ENCODE results near the gene CFAP221. TPM values are rescaled to one million over a fixed set of nuclear protein-coding genes. Genes with fewer than 3 reads are reported as not detected.
A peak's percentile ranks its signal among the peaks of the same experiment; 100 is the strongest.

Gene CFAP221
- total and polyA plus RNA-seq, 8 donors, result 10.1 to 25.3 (median 15.2) TPM

- peak in 2 of 4 donors; percentile 15 to 22 for ATAC-seq
- Histone ChIP-seq H3K27ac (no peak overlapping the region), H3K36me3 (no peaks in the 10 kb centered on the region), H3K27me3 (no peaks in the 10 kb centered on the region), H3K4me1 (peaks cover 0 to 2% (median 1%) of the 10 kb centered on the region in 3 donors), H3K4me3 (no peak overlapping the region), H3K9me3 (no peaks in the 10 kb centered on the region)
- DNase-seq, result no peak
- TF ChIP-seq CTCF (IDR thresholded peaks at IDR 0.05), result no peak
- WGBS, 2 donors, result 61 to 63% methylated on average over 3 of the region's 3 CpGs
- no peak for FAIRE-seq
- intact Hi-C loops (cut with DNase I), result no loop called here
Observed at GRCh38 chr2:119586085-119586484, 41.8 kb downstream of the CFAP221 start.

GRCh38 chr2:119590873-119591272 is 46.6 kb downstream of the CFAP221 start:
- DNase-seq (no peak), FAIRE-seq (no peak), ATAC-seq (no peak)
- intact Hi-C loops (cut with DNase I), result no loop called here
- TF ChIP-seq CTCF (IDR thresholded peaks at IDR 0.05), result no peak
- 66 to 74% methylated on average over 3 of the region's 3 CpGs for WGBS, 2 donors
- no peaks in the 10 kb centered on the region for H3K36me3 ChIP-seq
- no peaks in the 10 kb centered on the region for H3K9me3 ChIP-seq
- no peaks in the 10 kb centered on the region for H3K27me3 ChIP-seq
- H3K4me3 ChIP-seq, result no peak overlapping the region
- H3K4me1 ChIP-seq, result no peaks in the 10 kb centered on the region
- H3K27ac ChIP-seq, result no peak overlapping the region

GRCh38 chr2:119591523-119591922 is 47.3 kb downstream of the CFAP221 start:
- WGBS, 2 donors, result 87 to 91% methylated on average over 3 of the region's 3 CpGs
- H3K27ac ChIP-seq, result no peak overlapping the region
- intact Hi-C loops (cut with DNase I), result no loop called here

GRCh38 chr2:119592436-119592835 is 48.2 kb downstream of the CFAP221 start:
- no peak overlapping the region for H3K27ac ChIP-seq
- peak in 3 of 4 donors; percentile 38 to 77 (median 58) for ATAC-seq
- no peak for TF ChIP-seq CTCF (IDR thresholded peaks at IDR 0.05)
- 81 to 82% methylated on average over 5 of the region's 5 CpGs for WGBS, 2 donors
- H3K36me3 ChIP-seq, result no peaks in the 10 kb centered on the region
- no peak for FAIRE-seq
- no peaks in the 10 kb centered on the region for H3K4me1 ChIP-seq
- no peaks in the 10 kb centered on the region for H3K27me3 ChIP-seq
- H3K9me3 ChIP-seq, result no peaks in the 10 kb centered on the region
- intact Hi-C loops (cut with DNase I), result no loop called here
- H3K4me3 ChIP-seq, result no peak overlapping the region
- no peak for DNase-seq

More at GRCh38 chr2:119591523-119591922, 47.3 kb downstream of the CFAP221 start:
- ATAC-seq, result peak in 2 of 4 donors; percentile 12 to 36
- no peaks in the 10 kb centered on the region for H3K9me3 ChIP-seq
- H3K36me3 ChIP-seq, result no peaks in the 10 kb centered on the region
- H3K4me3 ChIP-seq, result no peak overlapping the region
- no peak for FAIRE-seq
- no peaks in the 10 kb centered on the region for H3K27me3 ChIP-seq
- TF ChIP-seq CTCF (IDR thresholded peaks at IDR 0.05), result no peak
- no peak for DNase-seq
- no peaks in the 10 kb centered on the region for H3K4me1 ChIP-seq

GRCh38 chr2:119596638-119597037 is 52.4 kb downstream of the CFAP221 start:
- Histone ChIP-seq H3K36me3 (no peaks in the 10 kb centered on the region), H3K27me3 (no peaks in the 10 kb centered on the region), H3K4me1 (peaks cover 0 to 14% (median 13%) of the 10 kb centered on the region in 3 donors), H3K4me3 (no peak overlapping the region), H3K9me3 (no peaks in the 10 kb centered on the region), H3K27ac (no peak overlapping the region)
- FAIRE-seq, result no peak
- WGBS, 2 donors, result 85 to 92% methylated on average over 6 of the region's 6 CpGs
- DNase-seq, result no peak
- no peak for TF ChIP-seq CTCF (IDR thresholded peaks at IDR 0.05)
- intact Hi-C loops (cut with DNase I), result no loop called here
- ATAC-seq, result no peak
